GM06990 (cell line): ENCODE data around the gene PPTC7.
"Not testable (repeated sequence)": the region's sequence is repeated elsewhere in the genome, so short reads cannot be mapped to it uniquely, and the experiment has no call there.

Source experiments
- DNase-seq: peaks from one replicate; pipeline ENCODE4 v3.0.0-alpha.2; 2011; ENCODE audit not compliant: insufficient read length; ENCODE audit errors: extremely low read depth
- H3K27me3 ChIP-seq: replicated peaks from 2 replicates; pipeline ENCODE4 v1.6.0; 2011; ENCODE audit warnings: low read length; ENCODE audit not compliant: control insufficient read depth, insufficient read depth
- H3K36me3 ChIP-seq: 2 replicates; pipeline ENCODE4 v1.5.1; 2011; ENCODE audit warnings: low read length; ENCODE audit not compliant: control insufficient read depth, insufficient read depth
- H3K4me3 ChIP-seq: replicated peaks from 2 replicates; pipeline ENCODE4 v1.5.1; 2011; ENCODE audit warnings: low read depth, mild to moderate bottlenecking, control low read depth, low read length
- CTCF ChIP-seq: IDR thresholded peaks from 2 replicates; pipeline ENCODE4 v1.5.1; 2011; ENCODE audit warnings: low read length, control low read depth, mild to moderate bottlenecking, inconsistent platforms; ENCODE audit not compliant: insufficient read depth, poor library complexity, severe bottlenecking

The PPTC7 gene

DNA sequence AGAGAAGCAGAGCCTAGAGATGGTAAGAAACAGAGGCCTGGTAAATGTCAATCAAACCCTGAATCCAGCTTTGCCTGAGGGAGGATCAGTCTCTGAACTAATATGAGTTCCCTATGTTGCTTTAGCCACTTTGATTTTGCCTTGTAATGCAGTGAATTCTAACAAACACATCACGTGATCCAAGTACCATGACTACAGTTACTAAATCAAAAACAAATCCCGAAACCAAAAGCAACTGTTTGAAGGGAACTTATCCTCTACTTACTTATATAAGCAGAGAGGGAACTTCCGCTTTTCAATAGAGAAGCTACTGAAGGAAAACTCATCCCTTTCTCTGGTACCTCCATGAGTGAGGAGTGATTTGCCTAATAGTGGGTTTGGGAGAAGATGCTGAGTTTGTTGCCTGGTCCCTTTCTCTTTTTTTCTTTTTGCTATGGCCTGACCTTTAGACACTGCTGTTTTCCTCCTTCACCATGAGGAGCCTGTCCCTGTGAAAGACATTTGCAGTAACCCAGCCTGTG is 7.7 kb upstream of the PPTC7 start:
- no peak for TF ChIP-seq CTCF
- DNase-seq, result peak; percentile 79
- Histone ChIP-seq H3K27me3 (no peaks in the 10 kb centered on the region), H3K36me3 (no peaks in the 10 kb centered on the region), H3K4me3 (no peak overlapping the region)

GRCh38 chr12:110590059-110590458 is 6.9 kb upstream of the PPTC7 start:
- DNase-seq, result no peak
- Histone ChIP-seq H3K27me3 (no peaks in the 10 kb centered on the region), H3K4me3 (no peak overlapping the region), H3K36me3 (no peaks in the 10 kb centered on the region)
- no peak for TF ChIP-seq CTCF

DNA sequence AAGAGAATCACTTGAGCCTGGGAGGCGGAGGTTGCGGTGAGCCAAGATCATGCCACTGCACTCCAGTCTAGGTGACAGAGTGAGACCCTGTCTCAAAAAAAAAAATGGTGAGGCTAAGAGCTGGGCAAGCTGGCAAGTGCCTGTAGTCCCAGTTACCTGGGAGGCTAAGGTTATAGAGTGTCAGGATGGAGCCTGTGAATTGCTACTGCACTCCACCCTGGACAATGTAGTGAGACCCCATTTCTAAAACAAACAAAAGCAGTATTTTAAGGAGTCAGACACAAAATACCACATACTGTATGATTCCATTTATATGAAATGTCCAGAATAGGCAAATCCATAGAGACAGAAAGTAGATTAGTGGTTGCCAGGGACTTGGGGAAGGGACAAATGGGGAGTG is 4.0 kb upstream of the PPTC7 start:
- H3K4me3 ChIP-seq, H3K36me3 ChIP-seq, H3K27me3 ChIP-seq, DNase-seq: not testable (repeated sequence)

DNA sequence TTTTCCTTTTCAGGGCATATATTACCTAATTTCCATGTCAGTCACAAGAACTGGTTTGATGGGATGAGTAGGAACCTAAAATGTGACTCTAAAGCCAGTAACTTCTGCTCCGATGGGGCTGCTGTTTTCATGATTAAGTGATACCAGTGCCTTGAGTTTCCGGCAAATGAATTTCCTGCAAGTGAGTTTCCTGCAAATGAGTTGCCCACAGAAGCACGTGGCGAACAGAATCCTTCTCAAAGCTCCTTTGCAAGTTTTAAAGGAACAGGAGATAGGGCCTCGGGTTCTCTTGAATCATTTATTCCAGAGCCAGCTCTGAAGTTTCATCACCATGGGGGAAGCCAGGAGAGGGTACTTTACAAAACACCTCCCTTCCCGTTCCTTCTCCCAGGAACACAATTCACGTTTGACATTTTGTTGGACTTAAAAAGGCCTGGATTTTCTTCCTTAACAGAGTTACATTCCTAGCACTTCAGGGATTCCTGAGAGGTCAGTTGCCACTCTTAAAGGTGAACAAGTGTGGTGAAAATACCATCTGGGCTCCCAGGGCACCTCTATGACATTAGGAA is 2.2 kb upstream of the PPTC7 start:
- DNase-seq, result no peak
- Histone ChIP-seq H3K36me3 (no peaks in the 10 kb centered on the region), H3K27me3 (no peaks in the 10 kb centered on the region), H3K4me3 (no peak overlapping the region)
- TF ChIP-seq CTCF, result no peak

- no peaks in the 10 kb centered on the region for H3K27me3 ChIP-seq
- TF ChIP-seq CTCF, result peak; percentile 10
- H3K4me3 ChIP-seq, result peak overlapping the region; percentile 97
- no peaks in the 10 kb centered on the region for H3K36me3 ChIP-seq
- DNase-seq, result peak; percentile 86
These were observed 612 bp downstream of the PPTC7 start for GRCh38 chr12:110582276-110583136.

GRCh38 chr12:110581931-110582275 is 1.2 kb downstream of the PPTC7 start:
- TF ChIP-seq CTCF, result no peak
- no peaks in the 10 kb centered on the region for H3K36me3 ChIP-seq
- DNase-seq, result no peak
- H3K4me3 ChIP-seq, result peak overlapping the region; percentile 97
- no peaks in the 10 kb centered on the region for H3K27me3 ChIP-seq
